Glomerular endothelial cell (primary cell): ENCODE results near the gene AP3B1. TPM values are rescaled to one million over a fixed set of nuclear protein-coding genes. Genes with fewer than 3 reads are reported as not detected.

Experiments used
- total RNA-seq: library from RNA; depleted of rRNA; stranded (reverse); fragments of >200 nt; gene quantifications from 2 replicates; pipeline ENCODE4 v1.2.3, GENCODE V29; 2015

AP3B1 gene
- total RNA-seq, 1 donor from 2014 or later, result 44.5 TPM

Other genes starting within 250 kb of the AP3B1 start
- gene SCAMP1, start 65.9 kb upstream of the AP3B1 start, total RNA-seq, result 27.6 and 29.7 TPM in 2 replicates